ENCODE results near the gene TM4SF20. TPM values are rescaled to one million over a fixed set of nuclear protein-coding genes. Genes with fewer than 3 reads are reported as not detected.
"Not testable (repeated sequence)": the region's sequence is repeated elsewhere in the genome, so short reads cannot be mapped to it uniquely, and the experiment has no call there.

The TM4SF20 gene
- total RNA-seq, 4 donors from 2014 or later: not detected

- intact Hi-C loops (cut with DNase I): no loop called here
- Histone ChIP-seq H3K4me1 (peaks cover 0 to 9% of the 10 kb centered on the region in 2 donors), H3K27me3 (no peaks in the 10 kb centered on the region), H3K4me3 (replicated peaks in 1 of 3) (no peak overlapping the region), H3K9me3 (no peaks in the 10 kb centered on the region), H3K27ac (no peak overlapping the region), H3K36me3 (peaks cover 0 to 3% of the 10 kb centered on the region in 2 donors)
- 64 to 91% methylated on average over 3 of the region's 3 CpGs for WGBS, 2 donors
- no peak for DNase-seq
- no peak for TF ChIP-seq POLR2A (IDR thresholded peaks at IDR 0.05)
These were observed 13.3 kb downstream of the TM4SF20 start for GRCh38 chr2:227365833-227366232.

DNA sequence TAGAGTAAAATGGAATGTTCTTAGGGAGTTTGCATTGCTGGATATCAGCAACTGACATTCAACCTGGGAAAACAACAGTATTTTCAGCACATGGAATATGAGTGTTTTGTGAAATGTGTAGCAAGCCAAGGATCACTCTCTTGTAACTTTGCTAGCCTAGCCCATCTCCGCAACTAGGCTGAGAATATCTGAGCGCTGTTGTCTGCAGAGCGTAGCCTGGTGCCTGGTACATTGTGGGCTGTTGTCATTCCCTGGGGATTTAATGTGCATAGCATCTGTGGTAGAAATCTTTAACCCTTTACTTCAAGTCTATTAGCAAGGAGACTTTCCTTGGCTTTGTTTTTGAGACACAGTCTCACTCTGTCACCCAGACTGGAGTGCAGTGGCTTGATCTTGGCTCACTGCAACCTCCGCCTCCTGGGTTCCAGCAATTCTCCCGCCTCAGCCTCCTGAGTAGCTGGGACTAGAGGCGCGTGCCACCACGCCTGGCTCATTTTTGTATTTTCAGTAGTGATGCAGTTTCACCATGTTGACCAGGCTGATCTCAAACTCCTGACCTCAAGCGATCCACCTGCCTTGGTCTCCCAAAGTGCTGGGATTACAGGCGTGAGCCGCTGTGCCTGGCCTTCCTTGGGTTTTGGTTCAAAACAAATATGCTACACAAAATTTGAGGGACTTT is 14.4 kb downstream of the TM4SF20 start:
- H3K4me1 ChIP-seq; intact Hi-C loops (cut with DNase I); H3K27ac ChIP-seq; H3K9me3 ChIP-seq; H3K36me3 ChIP-seq; DNase-seq; H3K27me3 ChIP-seq; H3K4me3 ChIP-seq (replicated peaks in 1 of 3): not testable (repeated sequence)
- 86 to 90% methylated on average over 11 of the region's 11 CpGs for WGBS, 2 donors

- peaks cover under 1 to 12% of the 10 kb centered on the region in 2 donors for H3K36me3 ChIP-seq
- 88 to 89% methylated on average over 6 of the region's 6 CpGs for whole genome bisulfite sequencing, 2 donors
- no peak for DNase-seq
- no peaks in the 10 kb centered on the region for H3K27me3 ChIP-seq
- no peak overlapping the region for H3K4me3 ChIP-seq (replicated peaks in 1 of 3)
- no peak overlapping the region for H3K27ac ChIP-seq
- TF ChIP-seq, protein P1, sequence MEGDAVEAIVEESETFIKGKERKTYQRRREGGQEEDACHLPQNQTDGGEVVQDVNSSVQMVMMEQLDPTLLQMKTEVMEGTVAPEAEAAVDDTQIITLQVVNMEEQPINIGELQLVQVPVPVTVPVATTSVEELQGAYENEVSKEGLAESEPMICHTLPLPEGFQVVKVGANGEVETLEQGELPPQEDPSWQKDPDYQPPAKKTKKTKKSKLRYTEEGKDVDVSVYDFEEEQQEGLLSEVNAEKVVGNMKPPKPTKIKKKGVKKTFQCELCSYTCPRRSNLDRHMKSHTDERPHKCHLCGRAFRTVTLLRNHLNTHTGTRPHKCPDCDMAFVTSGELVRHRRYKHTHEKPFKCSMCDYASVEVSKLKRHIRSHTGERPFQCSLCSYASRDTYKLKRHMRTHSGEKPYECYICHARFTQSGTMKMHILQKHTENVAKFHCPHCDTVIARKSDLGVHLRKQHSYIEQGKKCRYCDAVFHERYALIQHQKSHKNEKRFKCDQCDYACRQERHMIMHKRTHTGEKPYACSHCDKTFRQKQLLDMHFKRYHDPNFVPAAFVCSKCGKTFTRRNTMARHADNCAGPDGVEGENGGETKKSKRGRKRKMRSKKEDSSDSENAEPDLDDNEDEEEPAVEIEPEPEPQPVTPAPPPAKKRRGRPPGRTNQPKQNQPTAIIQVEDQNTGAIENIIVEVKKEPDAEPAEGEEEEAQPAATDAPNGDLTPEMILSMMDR (IDR thresholded peaks at IDR 0.05): no peak
- TF ChIP-seq POLR2A (IDR thresholded peaks at IDR 0.05): no peak
- intact Hi-C loops (cut with DNase I): no loop called here
- H3K9me3 ChIP-seq: no peaks in the 10 kb centered on the region
- H3K4me1 ChIP-seq: peaks cover 0 to 9% of the 10 kb centered on the region in 2 donors
These were observed 15.3 kb downstream of the TM4SF20 start for GRCh38 chr2:227363756-227364155.

GRCh38 chr2:227360351-227360750 is 18.8 kb downstream of the TM4SF20 start:
- H3K4me1 ChIP-seq: no peaks in the 10 kb centered on the region
- intact Hi-C loops (cut with DNase I): no loop called here
- no peak overlapping the region for H3K4me3 ChIP-seq (replicated peaks in 1 of 3)
- 74 to 75% methylated on average over 5 of the region's 5 CpGs for WGBS, 2 donors
- TF ChIP-seq, protein P1 (IDR thresholded peaks at IDR 0.05): no peak
- TF ChIP-seq POLR2A (IDR thresholded peaks at IDR 0.05): no peak
- peaks cover 30% of the 10 kb centered on the region in 2 donors for H3K36me3 ChIP-seq
- H3K9me3 ChIP-seq: no peaks in the 10 kb centered on the region
- no peaks in the 10 kb centered on the region for H3K27me3 ChIP-seq
- DNase-seq: no peak
- no peak overlapping the region for H3K27ac ChIP-seq

- H3K27ac ChIP-seq: no peak overlapping the region
- peaks cover 4 to 5% of the 10 kb centered on the region in 2 donors for H3K4me1 ChIP-seq
- no peaks in the 10 kb centered on the region for H3K9me3 ChIP-seq
- DNase-seq: no peak
- TF ChIP-seq, protein P1 (IDR thresholded peaks at IDR 0.05): no peak
- no peak for TF ChIP-seq POLR2A (IDR thresholded peaks at IDR 0.05)
- intact Hi-C loops (cut with DNase I): no loop called here
- H3K4me3 ChIP-seq (replicated peaks in 1 of 3): no peak overlapping the region
- H3K36me3 ChIP-seq: peaks cover 6 to 9% of the 10 kb centered on the region in 2 donors
- WGBS, 2 donors: 63 to 79% methylated on average over 4 of the region's 4 CpGs
- H3K27me3 ChIP-seq: no peaks in the 10 kb centered on the region
These were observed 27.5 kb downstream of the TM4SF20 start for GRCh38 chr2:227351639-227352038.

- no peaks in the 10 kb centered on the region for H3K27me3 ChIP-seq
- 94 to 95% methylated on average over 7 of the region's 7 CpGs for WGBS, 2 donors
- H3K36me3 ChIP-seq: no peaks in the 10 kb centered on the region
These were observed 29.0 kb downstream of the TM4SF20 start for GRCh38 chr2:227349989-227350612.

More at GRCh38 chr2:227349989-227350612, 29.0 kb downstream of the TM4SF20 start:
- TF ChIP-seq, protein P1 (IDR thresholded peaks at IDR 0.05): no peak
- TF ChIP-seq POLR2A (IDR thresholded peaks at IDR 0.05): no peak
- intact Hi-C loops (cut with DNase I): no loop called here
- Histone ChIP-seq H3K9me3 (no peaks in the 10 kb centered on the region), H3K27ac (no peak overlapping the region), H3K4me1 (peaks cover 4 to 5% of the 10 kb centered on the region in 2 donors), H3K4me3 (replicated peaks in 1 of 3) (no peak overlapping the region)
- no peak for DNase-seq
